ENCODE measurements around the gene SPEN.

SPEN gene

DNA sequence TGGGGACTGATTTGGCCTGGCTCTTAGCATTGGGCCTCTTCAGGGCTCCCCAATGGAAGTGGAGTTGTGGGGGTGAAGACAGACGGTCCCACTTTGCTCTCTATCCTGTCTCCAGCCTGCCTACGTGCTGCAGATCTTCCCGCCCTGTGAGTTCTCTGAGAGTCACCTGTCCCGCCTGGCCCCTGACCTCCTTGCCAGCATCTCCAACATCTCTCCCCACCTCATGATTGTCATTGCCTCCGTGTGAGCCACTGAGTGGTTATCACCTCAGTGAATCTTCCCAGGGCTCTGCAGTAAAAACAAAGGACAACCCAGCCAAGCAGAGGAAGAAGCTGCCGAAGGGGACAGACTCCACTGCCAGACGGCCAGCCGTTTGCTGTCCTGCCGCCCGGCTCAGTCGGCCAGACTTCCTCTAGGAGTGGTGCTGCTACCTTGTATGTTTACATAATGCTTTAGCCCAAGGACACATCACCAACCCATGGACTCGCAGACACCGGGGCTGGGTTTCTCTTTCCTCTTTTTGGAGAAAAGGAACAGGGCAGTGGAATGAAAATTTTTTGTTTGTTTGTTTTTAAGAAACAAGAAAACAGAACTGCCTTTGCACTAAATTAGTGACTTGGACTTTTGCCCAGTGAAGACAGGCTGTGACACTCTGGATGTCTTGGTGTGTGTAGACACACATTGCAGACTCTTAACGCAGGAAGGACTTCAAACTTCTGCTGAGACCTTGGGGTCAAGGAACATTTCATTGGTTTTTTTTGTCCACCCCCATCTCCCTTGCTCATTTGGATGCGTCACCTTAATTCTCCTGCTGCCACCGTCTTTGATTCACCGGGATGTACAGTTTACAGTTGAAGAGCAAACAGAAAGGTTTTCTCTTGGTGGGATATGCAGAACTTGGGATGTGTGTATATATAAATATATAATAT lies 91.9 kb downstream of the SPEN start:
- no peak for DNase-seq

DNA sequence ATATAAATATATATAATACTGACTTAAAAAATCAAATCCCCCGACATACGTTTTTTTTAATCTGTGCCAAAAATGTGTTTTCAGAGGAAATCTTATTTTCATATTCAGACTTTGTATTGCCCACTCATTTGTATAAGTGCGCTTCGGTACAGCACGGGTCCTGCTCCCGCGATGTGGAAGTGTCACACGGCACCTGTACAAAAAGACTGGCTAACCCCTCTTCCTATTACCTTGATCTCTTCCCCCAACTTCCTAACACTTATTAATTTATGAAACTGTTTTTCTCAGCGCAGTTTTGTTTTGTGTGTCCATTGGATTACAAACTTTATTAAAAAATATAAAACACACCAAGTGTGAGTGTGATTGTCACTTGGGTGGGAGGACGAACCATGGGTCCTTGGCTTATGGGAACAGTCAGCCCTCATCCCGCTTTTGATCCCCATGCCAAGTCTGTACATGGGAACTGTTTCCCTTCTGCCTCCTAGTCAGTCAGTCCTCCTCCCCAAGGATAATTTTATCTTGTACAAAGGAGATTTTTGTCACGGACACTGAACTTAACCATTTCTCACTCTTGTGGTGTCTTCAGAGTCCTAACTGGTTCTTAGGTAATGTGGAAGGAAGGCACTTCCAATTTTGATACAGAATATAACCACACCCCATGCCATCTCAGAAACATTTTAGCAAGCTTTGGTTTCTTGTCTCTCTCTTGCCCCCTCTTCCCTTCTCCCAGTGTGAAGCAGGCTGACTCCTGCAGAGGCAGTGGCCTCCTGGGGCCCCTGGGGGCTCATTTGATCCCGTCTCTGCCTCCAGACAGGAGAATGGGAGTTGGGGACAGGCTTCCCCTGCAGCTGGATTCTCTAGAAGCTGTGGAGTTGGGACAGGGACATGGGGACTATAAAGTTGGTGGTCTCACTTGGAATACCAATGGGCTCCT lies 92.9 kb downstream of the SPEN start:
- no peak for DNase-seq

DNA sequence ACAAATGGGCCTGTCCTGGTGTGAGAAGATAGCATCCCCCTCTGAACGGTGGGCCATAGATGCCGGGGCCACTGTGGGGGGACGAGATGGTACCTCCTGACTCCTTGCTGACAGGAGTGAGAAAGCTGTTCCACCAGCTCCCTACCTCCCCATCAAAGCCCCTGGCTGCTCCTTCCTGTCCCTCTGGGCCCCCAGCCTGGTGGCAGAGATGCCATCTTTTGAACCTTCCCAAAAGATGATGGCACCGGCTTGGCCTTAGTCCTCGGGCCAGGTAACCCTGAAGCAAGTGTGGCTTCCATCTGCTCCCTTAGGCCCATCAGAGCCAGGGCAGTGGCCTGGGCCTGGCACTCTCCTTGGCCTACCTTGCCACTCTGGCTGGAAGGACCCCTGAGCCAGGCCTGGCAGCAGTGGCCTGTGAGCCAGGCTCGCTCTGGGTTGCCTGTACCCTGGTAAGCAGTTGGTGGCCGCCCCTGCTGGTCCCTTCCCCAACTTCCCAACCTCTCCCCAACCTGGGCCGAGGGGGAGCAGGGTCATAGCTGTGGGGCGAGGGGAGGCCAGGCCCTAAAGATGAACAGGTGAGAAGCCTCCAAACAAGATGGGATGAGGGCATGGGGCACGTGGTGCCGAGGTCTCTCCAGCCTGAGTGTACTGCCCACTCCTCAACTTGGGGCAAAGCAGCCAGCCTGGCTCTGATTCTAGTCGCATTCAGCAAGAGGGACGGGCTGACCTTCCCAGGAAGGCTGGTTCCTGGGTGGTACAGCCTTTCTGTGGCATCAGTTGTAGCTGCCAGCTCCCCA lies 93.7 kb downstream of the SPEN start:
- no peak for DNase-seq

DNA sequence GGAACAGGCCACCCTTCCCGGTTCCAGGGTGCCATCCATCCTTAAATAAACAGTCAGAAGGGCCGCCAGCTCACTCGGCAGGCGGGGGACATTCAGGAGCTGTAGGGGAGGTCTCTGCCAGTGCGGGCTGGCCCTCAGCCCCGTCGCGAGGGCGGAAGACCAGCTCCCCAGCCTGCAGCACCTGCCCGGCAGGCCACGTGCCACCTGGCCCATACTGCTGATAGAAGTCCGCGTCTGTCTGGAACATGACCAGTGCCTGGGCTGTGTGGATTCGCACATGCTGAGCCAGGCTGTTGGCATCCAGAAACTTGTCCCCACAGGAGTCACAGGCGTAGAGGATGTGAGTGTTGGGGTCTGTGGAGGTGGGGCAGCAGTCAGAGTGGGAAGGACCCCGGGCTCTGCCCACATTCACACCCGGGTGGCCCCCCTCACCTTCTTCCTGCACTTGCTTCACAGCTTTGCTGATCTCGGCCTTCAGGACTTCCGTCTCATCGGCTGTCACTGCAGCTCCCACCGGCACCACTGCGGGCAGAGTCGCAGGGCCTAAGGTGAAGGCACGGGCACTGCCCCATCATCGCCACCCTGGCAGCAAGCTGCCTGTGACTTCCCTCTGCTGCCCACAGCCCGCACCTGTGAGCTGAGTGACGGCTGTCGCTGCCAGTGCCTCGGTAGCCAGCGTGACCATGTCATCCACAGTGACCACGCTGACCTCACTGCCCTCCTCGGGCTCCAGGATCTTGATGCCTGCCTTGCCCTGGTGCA lies 94.6 kb downstream of the SPEN start:
- no peak for DNase-seq

- no peak for DNase-seq
Measured at GRCh38 chr1:15942661-15943327, 95.3 kb downstream of the SPEN start.

GRCh38 chr1:15943328-15943991 lies 96.0 kb downstream of the SPEN start:
- no peak for DNase-seq

- no peak for DNase-seq
Measured at GRCh38 chr1:15943992-15944307, 96.4 kb downstream of the SPEN start.

DNA sequence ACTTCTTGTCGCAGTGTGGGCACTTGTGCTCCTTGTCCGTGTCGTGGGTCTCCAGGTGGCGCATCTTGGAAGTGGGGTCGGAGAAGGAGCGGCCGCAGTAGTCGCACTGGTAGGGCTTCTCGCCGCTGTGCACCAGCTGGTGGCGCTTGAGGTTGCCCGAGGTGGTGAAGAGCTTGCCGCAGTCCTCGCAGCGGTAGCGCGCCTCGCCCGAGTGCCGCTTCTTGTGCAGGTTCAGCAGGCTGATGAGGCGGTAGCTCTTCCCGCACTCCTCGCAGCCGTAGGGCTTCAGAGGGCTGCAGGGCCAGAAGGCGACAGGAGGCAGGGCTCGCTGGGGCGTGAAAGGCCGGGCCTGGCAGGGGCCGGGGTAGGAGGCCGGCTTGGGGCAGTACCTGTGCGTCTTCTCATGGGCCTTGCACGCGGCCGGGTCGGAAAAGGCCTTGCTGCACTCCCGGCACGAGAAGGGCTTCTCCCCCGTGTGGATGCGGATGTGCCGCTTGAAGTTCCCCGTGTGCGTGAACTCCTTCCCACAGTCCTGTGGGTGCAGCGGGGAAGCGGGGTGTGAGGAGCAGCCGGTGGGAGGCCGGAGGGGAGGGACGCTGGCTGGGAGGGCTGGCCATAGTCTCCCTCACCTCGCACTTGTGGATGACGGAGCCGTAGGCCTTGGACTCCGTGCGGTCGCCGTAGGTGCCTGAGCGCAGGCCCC lies 97.0 kb downstream of the SPEN start:
- DNase-seq = peak; percentile 11

DNA sequence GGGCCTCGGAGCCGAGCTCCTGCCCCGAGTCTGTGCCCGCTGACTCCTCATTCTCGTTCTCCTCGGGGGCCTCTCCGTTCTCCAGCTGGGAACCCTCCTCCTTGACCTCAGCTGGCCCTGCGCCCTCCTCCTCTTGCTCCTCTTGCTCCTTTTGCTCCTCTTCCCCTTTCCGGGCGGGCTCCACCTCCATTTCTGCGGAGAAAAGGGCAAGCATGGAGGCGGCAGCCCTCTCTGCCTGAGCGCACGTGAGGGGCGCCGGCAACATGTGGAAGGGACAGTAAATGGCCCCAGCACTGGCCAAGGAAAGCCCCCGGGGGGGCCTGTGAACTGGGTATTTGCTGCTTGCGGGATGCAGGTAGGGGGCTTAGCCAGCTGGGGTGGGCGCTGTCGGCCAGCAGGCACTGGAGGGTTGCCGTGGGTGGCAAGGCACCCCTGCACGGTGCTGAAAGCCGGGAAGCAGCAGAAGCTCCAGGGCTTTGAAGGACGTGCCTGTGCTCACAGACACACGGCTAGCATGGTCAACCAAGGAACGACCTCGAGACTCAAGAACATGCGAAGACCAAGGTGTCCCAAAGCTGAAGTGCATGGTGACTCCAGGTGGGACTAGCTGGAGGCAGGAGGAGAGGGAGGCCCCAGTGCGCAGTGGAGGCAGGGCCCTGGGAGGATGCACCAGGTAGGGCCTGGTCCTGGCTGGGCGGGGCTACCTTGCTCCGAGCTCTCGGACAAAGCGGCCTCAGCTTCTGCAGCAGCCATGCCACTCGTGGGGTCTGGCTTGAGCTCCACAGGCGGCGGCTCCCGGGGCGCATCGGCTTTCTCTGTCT lies 97.7 kb downstream of the SPEN start:
- DNase-seq = peak; percentile 18

GRCh38 chr1:15945832-15946448 lies 98.4 kb downstream of the SPEN start:
- DNase-seq = no peak

- no peak for DNase-seq
Measured at GRCh38 chr1:15946571-15947381, 99.3 kb downstream of the SPEN start.

GRCh38 chr1:15947382-15948090 lies 100.0 kb downstream of the SPEN start:
- DNase-seq = no peak

DNA sequence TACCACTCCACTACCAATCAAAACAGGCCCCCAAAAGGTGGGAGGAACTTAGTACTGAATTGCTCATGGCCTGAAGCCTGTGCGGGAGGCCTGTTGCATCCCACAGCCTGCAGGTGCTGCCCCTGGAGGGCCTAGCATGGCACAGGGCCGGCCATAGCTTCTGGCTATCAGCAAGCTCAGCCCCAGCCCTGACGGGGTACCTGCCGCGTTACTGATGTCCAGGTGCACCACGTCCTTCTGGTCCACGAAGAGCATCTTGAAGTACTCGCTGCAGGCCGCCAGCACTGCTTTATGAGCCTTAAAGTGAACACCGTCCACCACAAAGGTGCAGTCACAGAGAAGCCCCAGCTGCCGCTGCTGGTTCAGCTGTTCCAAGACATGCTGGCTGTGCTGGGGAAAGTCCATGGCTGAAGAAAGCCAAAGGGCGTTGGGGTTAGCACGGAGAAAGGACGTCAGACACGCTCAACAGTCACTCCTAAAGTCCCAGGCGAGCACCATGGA lies 100.6 kb downstream of the SPEN start:
- DNase-seq = no peak

- peak; percentile 80 for DNase-seq
Measured at GRCh38 chr1:15948595-15949452, 101.3 kb downstream of the SPEN start.

GRCh38 chr1:15949453-15950245 lies 102.1 kb downstream of the SPEN start:
- DNase-seq = peak; percentile 90

All from femur (tissue), 1 donor.